Stimulated activated CD4-positive, alpha-beta T cell treated with anti-CD3 and anti-CD28 coated beads, Interleukin-1b, Interleukin-23, amount 100 ng/mL, for 48 hours (primary cell): ENCODE results near the gene FAM9C.
"Not testable (repeated sequence)": the region's sequence is repeated elsewhere in the genome, so short reads cannot be mapped to it uniquely, and the experiment has no call there.

Experiments
- DNase-seq: peaks from one replicate; pipeline ENCODE4 v3.0.0-alpha.2; 2020

Gene FAM9C

GRCh38 chrX:13074297-13075262, 30.2 kb upstream of the FAM9C start:
- DNase-seq: no peak

- DNase-seq: no peak
These were observed 25.5 kb upstream of the FAM9C start for GRCh38 chrX:13069771-13070416.

- DNase-seq: no peak
These were observed 24.2 kb upstream of the FAM9C start for GRCh38 chrX:13068651-13069050.

GRCh38 chrX:13067773-13068172, 23.4 kb upstream of the FAM9C start:
- no peak for DNase-seq

GRCh38 chrX:13066391-13066790, 22.0 kb upstream of the FAM9C start:
- DNase-seq: no peak

- DNase-seq: no peak
These were observed 20.3 kb upstream of the FAM9C start for GRCh38 chrX:13064599-13065143.

- DNase-seq: not testable (repeated sequence)
These were observed 18.7 kb upstream of the FAM9C start for GRCh38 chrX:13063124-13063523.

GRCh38 chrX:13062331-13062730, 17.9 kb upstream of the FAM9C start:
- DNase-seq: not testable (repeated sequence)

GRCh38 chrX:13061215-13061708, 16.8 kb upstream of the FAM9C start:
- DNase-seq: not testable (repeated sequence)

GRCh38 chrX:13059637-13060499, 15.4 kb upstream of the FAM9C start:
- no peak for DNase-seq

GRCh38 chrX:13055486-13055885, 11.1 kb upstream of the FAM9C start:
- no peak for DNase-seq

- peak; percentile 37 for DNase-seq
These were observed 8.8 kb upstream of the FAM9C start for GRCh38 chrX:13053171-13053570.

- DNase-seq: no peak
These were observed 7.2 kb upstream of the FAM9C start for GRCh38 chrX:13051529-13052172.

- no peak for DNase-seq
These were observed 6.7 kb upstream of the FAM9C start for GRCh38 chrX:13051167-13051528.

- peak; percentile 55 for DNase-seq
These were observed 5.7 kb upstream of the FAM9C start for GRCh38 chrX:13050151-13050550.

GRCh38 chrX:13048280-13048679, 3.9 kb upstream of the FAM9C start:
- no peak for DNase-seq

- DNase-seq: no peak
These were observed 3.3 kb upstream of the FAM9C start for GRCh38 chrX:13047759-13048158.

- DNase-seq: no peak
These were observed 1.9 kb upstream of the FAM9C start for GRCh38 chrX:13046141-13046855.

- no peak for DNase-seq
These were observed 482 bp downstream of the FAM9C start for GRCh38 chrX:13043938-13044337.

- no peak for DNase-seq
These were observed 1.3 kb downstream of the FAM9C start for GRCh38 chrX:13043138-13043537.

- no peak for DNase-seq
These were observed 7.5 kb downstream of the FAM9C start for GRCh38 chrX:13036896-13037295.

GRCh38 chrX:13033193-13033592, 11.2 kb downstream of the FAM9C start:
- DNase-seq: no peak
